ENCODE data around the gene STAC3. TPM values are rescaled to one million over a fixed set of nuclear protein-coding genes. Genes with fewer than 3 reads are reported as not detected.

The STAC3 gene
- polyA plus RNA-seq, 2 of the 4 experiments (the other 2 are of a cell fraction): 0.40 to 0.43 TPM

- Histone ChIP-seq H3K4me1 (peaks cover 31% of the 10 kb centered on the region), H3K27ac (peak overlapping the region; percentile 54 to 89), H3K4me2 (peak overlapping the region; percentile 100), H3K9me3 (no peaks in the 10 kb centered on the region), H3K4me3 (peak overlapping the region; percentile 60)
- 18% methylated on average over 34 of the region's 63 CpGs for WGBS (ENCODE audit: missing lambda C conversion rate)
- peak; percentile 86 for TF ChIP-seq RNF2 (IDR thresholded peaks at IDR 0.05; ENCODE audit: borderline replicate concordance, low read depth)
- TF ChIP-seq RCOR1 (IDR thresholded peaks at IDR 0.05; ENCODE audit: low read depth, low read length): no peak
- ATAC-seq: peak; percentile 1 to 2; a peak in 2 of 6 replicates
- peak in 1 of 2 experiments; percentile 32 for DNase-seq (ENCODE audit: low read depth in 1 of 2, low spot score in 1 of 2)
- ChIA-PET POLR2A (no interaction called here), CTCF (interaction anchor here (0.8 to 8.5 kb wide), 6 partner anchors 10 to 237 kb away, joined by 3 to 615 read pairs (median 4); partner anchors contain the start of genes INHBE and SHMT2)
- FAIRE-seq: no peak
These were observed 33.8 kb downstream of the STAC3 start for GRCh38 chr12:57216921-57217879.

DNA sequence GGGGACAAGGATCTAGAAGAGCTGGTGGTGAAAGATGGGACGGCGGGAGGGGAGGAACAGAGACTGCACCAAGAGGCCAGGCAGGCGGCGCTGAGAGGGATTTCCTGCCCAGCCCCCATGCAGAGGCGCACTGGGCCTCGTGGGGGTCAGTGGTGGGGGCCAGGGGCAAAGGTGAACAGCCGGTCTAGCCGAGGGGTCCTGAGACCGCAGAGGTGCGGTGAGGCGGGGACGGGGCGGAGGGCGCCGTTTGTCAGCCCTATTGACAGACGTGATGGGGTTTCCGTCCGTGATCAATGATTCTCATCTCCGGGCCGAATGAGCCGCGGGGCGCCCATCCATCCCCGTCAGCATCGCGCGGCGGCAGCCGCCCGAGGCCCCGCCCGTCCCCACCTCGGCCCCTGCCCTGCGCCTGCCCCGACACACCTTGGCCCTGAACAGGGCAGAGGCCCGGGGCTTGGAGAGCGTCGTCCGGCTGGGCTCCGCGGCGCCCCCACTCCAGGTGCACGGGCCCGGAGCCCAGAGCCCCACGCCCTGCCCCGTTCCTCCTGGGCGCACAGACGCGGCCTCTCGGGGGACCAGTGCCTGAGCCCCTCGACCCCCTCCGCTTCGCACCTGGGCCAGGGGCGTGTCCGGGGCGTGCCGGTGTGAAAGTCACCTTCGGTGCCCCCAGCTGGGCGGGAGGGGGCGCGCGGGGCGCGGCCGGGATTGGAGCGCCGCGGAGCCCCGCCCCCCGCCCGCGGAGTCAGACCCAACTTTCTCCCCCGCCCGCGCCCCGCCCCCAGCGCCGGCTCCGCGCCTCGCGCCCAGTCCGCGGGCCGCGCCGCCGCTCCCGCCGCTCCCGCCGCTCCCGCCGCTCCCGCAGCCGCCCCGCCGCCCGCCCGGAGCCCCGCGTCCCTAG is 34.7 kb downstream of the STAC3 start, which contains the start of gene NXPH4:
Gene NXPH4, plus strand, starts transcription at position 781 of the 898 bp plus-strand sequence. CDS start 176 bp downstream, outside the sequence.
- FAIRE-seq: no peak

DNA sequence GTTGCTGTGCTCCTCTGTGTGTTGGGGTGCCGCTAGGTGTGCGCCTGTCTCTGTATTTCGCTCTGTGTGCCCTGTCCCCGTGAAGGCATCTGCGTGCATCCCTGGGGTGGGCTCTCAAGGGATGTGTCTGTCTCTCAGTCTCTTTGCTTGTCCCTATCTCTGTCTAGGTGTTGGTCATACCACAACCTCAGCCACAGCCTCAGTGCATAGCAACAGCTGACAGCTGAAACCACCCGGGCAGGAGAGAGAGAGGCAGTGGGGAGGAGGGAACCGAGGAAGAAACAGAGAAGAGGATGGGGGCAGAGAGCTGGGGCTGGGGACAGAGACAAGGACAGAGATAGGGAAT is 35.3 kb downstream of the STAC3 start:
- POLR2A ChIA-PET: interaction anchor here (0.7 to 0.8 kb wide), 2 partner anchors 21 to 24 kb away, joined by 3 to 5 read pairs; no protein-coding TSS in a partner anchor
- peak in 1 of 2 experiments; percentile 5; a peak in 2 of 6 replicates for ATAC-seq
- peak overlapping the region; percentile 100 for H3K4me2 ChIP-seq
- DNase-seq (ENCODE audit: low read depth in 1 of 2, low spot score in 1 of 2): no peak
- H3K4me3 ChIP-seq: peak overlapping the region; percentile 60; the same call in 2 of the 3 replicates
- H3K27ac ChIP-seq: no peak overlapping the region; a peak in 1 of 6 replicates
- FAIRE-seq: no peak
- TF ChIP-seq RFX5 (IDR thresholded peaks at IDR 0.05): peak; percentile 95
- TF ChIP-seq FOSL2 (IDR thresholded peaks at IDR 0.05): no peak
- TF ChIP-seq FOSL2 (CRISPR knock-in tag; IDR thresholded peaks at IDR 0.05): no peak
- TF ChIP-seq, protein P1, sequence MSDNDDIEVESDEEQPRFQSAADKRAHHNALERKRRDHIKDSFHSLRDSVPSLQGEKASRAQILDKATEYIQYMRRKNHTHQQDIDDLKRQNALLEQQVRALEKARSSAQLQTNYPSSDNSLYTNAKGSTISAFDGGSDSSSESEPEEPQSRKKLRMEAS (IDR thresholded peaks at IDR 0.05): no peak
- no peak for TF ChIP-seq RARB (CRISPR knock-in tag; IDR thresholded peaks at IDR 0.05)
- WGBS (ENCODE audit: missing lambda C conversion rate): 42% methylated on average over 5 of the region's 7 CpGs
- CTCF ChIA-PET: interaction anchor here (3.8 to 8.5 kb wide), 5 partner anchors 19 to 238 kb away, joined by 23 to 615 read pairs (median 51); partner anchors contain the start of genes INHBE and SHMT2
- no peaks in the 10 kb centered on the region for H3K9me3 ChIP-seq
- peaks cover 31% of the 10 kb centered on the region for H3K4me1 ChIP-seq

More for the DNA sequence above, 34.7 kb downstream of the STAC3 start, which contains the start of gene NXPH4:
- Histone ChIP-seq H3K4me1 (peaks cover 31% of the 10 kb centered on the region), H3K27ac (peak within 1 kb of the TSS; percentile 54 to 89), H3K4me2 (peak within 1 kb of the TSS; percentile 100), H3K4me3 (peak within 1 kb of the TSS; percentile 60), H3K9me3 (no peaks in the 10 kb centered on the region)
- TF ChIP-seq JUN (IDR thresholded peaks at IDR 0.05) (0 out of 5 replicates have a peak, but pooled peaks of 1 of the 2 experiments have one; percentile 32), RFX5 (IDR thresholded peaks at IDR 0.05) (peak; percentile 8), ZC3H11A (IDR thresholded peaks at IDR 0.05) (no peak), KDM1A (IDR thresholded peaks at IDR 0.05; ENCODE audit: low read depth) (no peak), EP300 (IDR thresholded peaks at IDR 0.05) (no peak), ESRRA (IDR thresholded peaks at IDR 0.05; ENCODE audit: borderline replicate concordance, low read length) (0 out of 2 replicates have a peak, but pooled peaks have one; percentile 20)
- TF ChIP-seq, protein P2, sequence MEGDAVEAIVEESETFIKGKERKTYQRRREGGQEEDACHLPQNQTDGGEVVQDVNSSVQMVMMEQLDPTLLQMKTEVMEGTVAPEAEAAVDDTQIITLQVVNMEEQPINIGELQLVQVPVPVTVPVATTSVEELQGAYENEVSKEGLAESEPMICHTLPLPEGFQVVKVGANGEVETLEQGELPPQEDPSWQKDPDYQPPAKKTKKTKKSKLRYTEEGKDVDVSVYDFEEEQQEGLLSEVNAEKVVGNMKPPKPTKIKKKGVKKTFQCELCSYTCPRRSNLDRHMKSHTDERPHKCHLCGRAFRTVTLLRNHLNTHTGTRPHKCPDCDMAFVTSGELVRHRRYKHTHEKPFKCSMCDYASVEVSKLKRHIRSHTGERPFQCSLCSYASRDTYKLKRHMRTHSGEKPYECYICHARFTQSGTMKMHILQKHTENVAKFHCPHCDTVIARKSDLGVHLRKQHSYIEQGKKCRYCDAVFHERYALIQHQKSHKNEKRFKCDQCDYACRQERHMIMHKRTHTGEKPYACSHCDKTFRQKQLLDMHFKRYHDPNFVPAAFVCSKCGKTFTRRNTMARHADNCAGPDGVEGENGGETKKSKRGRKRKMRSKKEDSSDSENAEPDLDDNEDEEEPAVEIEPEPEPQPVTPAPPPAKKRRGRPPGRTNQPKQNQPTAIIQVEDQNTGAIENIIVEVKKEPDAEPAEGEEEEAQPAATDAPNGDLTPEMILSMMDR (IDR thresholded peaks at IDR 0.05): peak; percentile 21; the same call in 1 of the 3 replicates
- TF ChIP-seq, protein P3, sequence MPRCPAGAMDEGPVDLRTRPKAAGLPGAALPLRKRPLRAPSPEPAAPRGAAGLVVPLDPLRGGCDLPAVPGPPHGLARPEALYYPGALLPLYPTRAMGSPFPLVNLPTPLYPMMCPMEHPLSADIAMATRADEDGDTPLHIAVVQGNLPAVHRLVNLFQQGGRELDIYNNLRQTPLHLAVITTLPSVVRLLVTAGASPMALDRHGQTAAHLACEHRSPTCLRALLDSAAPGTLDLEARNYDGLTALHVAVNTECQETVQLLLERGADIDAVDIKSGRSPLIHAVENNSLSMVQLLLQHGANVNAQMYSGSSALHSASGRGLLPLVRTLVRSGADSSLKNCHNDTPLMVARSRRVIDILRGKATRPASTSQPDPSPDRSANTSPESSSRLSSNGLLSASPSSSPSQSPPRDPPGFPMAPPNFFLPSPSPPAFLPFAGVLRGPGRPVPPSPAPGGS (IDR thresholded peaks at IDR 0.05): no peak
- WGBS (ENCODE audit: missing lambda C conversion rate): 22% methylated on average over 26 of the region's 102 CpGs
- ChIA-PET CTCF (interaction anchor here (1.2 to 8.5 kb wide), 8 partner anchors 19 to 238 kb away, joined by 3 to 615 read pairs (median 34); partner anchors contain the start of genes INHBE and SHMT2), POLR2A (interaction anchor here (0.7 to 0.8 kb wide), 2 partner anchors 21 to 23 kb away, joined by 3 to 5 read pairs; no protein-coding TSS in a partner anchor)
- DNase-seq (ENCODE audit: low read depth in 1 of 2, low spot score in 1 of 2) (peak in 1 of 2 experiments; percentile 44), ATAC-seq (peak; percentile 6 to 10; a peak in 4 of 6 replicates)
